Measurements from ENCODE around the gene DNAJA2. TPM values are rescaled to one million over a fixed set of nuclear protein-coding genes. Genes with fewer than 3 reads are reported as not detected.
A peak's percentile ranks its signal among the peaks of the same experiment; 100 is the strongest.

DNAJA2 gene
- total and polyA plus RNA-seq, 12 donors, result 34.7 to 96.8 (median 71.4) TPM

DNA sequence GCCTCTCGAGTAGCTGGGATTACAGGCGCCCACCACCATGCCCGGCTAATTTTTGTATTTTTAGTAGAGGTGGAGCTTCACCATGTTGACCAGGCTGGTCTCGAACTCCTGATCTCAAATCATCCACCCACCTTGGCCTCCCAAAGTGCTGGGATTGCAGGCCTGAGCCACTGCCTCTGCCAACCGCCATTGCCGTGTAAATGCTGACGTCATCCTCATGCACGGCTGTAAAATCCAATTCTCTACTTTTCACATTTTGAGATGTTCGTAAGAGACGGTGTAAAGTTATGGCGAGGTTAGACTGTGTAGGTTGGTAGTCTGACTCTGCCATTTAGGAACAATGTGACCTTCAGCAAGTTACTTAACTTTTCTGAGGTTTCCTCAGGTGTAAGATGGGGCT, 1.7 kb upstream of the DNAJA2 start:
- no peak for TF ChIP-seq POLR2A (IDR thresholded peaks at IDR 0.05)
- TF ChIP-seq, protein P1, sequence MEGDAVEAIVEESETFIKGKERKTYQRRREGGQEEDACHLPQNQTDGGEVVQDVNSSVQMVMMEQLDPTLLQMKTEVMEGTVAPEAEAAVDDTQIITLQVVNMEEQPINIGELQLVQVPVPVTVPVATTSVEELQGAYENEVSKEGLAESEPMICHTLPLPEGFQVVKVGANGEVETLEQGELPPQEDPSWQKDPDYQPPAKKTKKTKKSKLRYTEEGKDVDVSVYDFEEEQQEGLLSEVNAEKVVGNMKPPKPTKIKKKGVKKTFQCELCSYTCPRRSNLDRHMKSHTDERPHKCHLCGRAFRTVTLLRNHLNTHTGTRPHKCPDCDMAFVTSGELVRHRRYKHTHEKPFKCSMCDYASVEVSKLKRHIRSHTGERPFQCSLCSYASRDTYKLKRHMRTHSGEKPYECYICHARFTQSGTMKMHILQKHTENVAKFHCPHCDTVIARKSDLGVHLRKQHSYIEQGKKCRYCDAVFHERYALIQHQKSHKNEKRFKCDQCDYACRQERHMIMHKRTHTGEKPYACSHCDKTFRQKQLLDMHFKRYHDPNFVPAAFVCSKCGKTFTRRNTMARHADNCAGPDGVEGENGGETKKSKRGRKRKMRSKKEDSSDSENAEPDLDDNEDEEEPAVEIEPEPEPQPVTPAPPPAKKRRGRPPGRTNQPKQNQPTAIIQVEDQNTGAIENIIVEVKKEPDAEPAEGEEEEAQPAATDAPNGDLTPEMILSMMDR (IDR thresholded peaks at IDR 0.05), result no peak
- intact Hi-C loops (cut with DNase I), result no loop called here
- 95 to 97% (median 96%) methylated on average over 11 of the region's 11 CpGs for WGBS, 4 donors
- H3K9me3 ChIP-seq (replicated peaks in 1 of 3), result no peaks in the 10 kb centered on the region
- H3K27ac ChIP-seq, result no peak overlapping the region
- DNase-seq, result no peak
- no peaks in the 10 kb centered on the region for H3K27me3 ChIP-seq
- peaks cover 0 to 4% of the 10 kb centered on the region in 2 donors for H3K36me3 ChIP-seq (replicated peaks in 1 of 2)
- peaks cover 30 to 34% of the 10 kb centered on the region in 2 donors for H3K4me1 ChIP-seq (replicated peaks in 1 of 2)
- no peak overlapping the region for H3K4me3 ChIP-seq

DNA sequence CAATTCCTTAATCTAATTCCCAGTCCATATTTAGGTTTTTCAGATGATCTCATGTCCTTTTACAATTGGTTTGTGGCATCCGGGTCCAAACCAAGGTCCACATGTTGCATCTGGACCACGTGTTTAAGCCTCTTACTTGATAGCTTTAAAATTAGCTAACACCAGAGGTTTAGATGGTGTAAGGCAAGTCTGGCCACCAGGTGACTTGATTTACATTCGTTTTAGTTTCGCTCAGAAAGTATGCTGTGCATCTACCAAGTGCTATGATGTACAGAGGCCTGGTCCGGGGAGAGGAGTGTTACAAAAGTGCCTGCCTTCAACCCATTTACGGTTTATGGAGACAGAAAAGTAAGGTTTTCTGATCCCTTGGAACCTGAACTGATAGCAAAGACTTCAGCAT, 878 bp upstream of the DNAJA2 start:
- Histone ChIP-seq H3K4me3 (peak overlapping the region in 1 of 4 donors; percentile 89), H3K36me3 (replicated peaks in 1 of 2) (peaks cover 0 to 9% of the 10 kb centered on the region in 2 donors), H3K9me3 (replicated peaks in 1 of 3) (no peaks in the 10 kb centered on the region), H3K27ac (peak overlapping the region in 3 of 5 donors; percentile 97 to 99 (median 97)), H3K27me3 (no peaks in the 10 kb centered on the region), H3K4me1 (replicated peaks in 1 of 2) (peaks cover 38 to 41% of the 10 kb centered on the region in 2 donors)
- intact Hi-C loops (cut with DNase I), result no loop called here
- TF ChIP-seq, protein P1 (IDR thresholded peaks at IDR 0.05), result peak in 1 of 6 experiments; percentile 5
- TF ChIP-seq POLR2A (IDR thresholded peaks at IDR 0.05), result no peak
- WGBS, 4 donors, result 76 to 84% (median 79%) methylated on average over 6 of the region's 6 CpGs
- DNase-seq, result peak in 1 of 7 donors; percentile 62

DNA sequence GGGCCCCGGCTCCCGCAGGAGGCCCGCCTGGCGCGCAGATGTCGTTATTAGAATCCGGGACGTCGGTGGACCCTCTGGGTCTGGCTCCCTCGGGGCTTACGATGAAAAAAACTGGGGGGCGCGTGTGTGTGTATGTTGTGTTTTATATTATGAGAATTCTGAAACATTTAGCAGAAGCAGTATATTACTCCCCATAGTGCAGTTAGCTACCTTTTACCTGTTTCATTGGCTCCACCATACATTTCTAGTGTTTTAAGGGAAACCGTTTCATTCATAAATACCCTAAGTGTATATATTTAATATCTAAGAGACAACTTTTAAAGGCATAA, 486 bp upstream of the DNAJA2 start:
- Histone ChIP-seq H3K27me3 (no peaks in the 10 kb centered on the region), H3K9me3 (replicated peaks in 1 of 3) (no peaks in the 10 kb centered on the region), H3K27ac (peak overlapping the region; percentile 95 to 99 (median 97)), H3K4me1 (replicated peaks in 1 of 2) (peaks cover 42 to 44% of the 10 kb centered on the region in 2 donors), H3K36me3 (replicated peaks in 1 of 2) (peaks cover 0 to 13% of the 10 kb centered on the region in 2 donors), H3K4me3 (peak overlapping the region in 2 of 4 donors; percentile 89 to 90)
- intact Hi-C loops (cut with DNase I), result no loop called here
- DNase-seq, result no peak
- TF ChIP-seq, protein P1 (IDR thresholded peaks at IDR 0.05), result no peak
- TF ChIP-seq POLR2A (IDR thresholded peaks at IDR 0.05), result no peak
- 5 to 6% (median 6%) methylated on average over 14 of the region's 14 CpGs for WGBS, 4 donors

DNA sequence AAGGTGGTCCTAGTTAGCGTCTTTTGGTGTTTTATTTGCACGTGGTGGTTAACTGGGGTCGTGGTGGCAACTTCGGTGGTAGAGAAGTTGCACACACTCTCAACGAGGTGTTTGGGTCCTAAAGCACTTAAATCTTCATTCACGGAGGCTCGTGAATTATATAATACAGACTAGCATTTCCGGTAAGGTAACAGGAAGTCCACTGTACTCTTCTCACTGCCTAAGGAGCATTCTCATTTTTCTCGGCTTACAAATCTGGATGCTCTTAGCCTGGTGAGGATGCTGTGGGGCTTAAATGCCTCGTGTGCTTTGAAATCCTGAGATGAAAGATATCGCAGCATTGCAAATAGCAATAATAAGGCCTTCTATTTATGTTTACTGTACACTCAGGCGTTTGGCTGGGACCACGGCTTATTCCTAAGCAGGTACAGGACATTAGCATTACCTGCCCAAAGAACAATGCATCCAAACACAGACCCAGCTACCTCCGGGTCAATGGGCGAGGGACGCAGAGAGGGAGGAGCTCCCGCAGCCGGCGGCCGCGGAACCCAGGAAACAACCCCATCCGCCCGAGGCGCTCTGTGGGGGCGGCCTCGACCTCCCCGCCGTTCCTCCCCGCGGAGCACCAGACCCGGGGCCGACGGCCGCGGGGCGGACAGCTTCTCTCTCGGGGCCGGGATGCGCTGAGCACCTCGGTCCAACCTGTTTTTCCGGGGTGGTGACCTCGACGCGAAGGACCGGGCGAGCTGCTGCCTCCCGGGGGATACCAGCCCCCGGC, 856 bp downstream of the DNAJA2 start:
- no peak for TF ChIP-seq POLR2A (IDR thresholded peaks at IDR 0.05)
- TF ChIP-seq, protein P1 (IDR thresholded peaks at IDR 0.05), result no peak
- H3K4me3 ChIP-seq, result peak overlapping the region; percentile 45 to 97 (median 90)
- peak overlapping the region; percentile 95 to 99 (median 97) for H3K27ac ChIP-seq
- WGBS, 4 donors, result 0 to 4% (median 1%) methylated on average over 8 to 48 of the region's 48 CpGs
- H3K27me3 ChIP-seq, result no peaks in the 10 kb centered on the region
- no peaks in the 10 kb centered on the region for H3K9me3 ChIP-seq (replicated peaks in 1 of 3)
- peak in 5 of 7 donors; percentile 17 to 64 (median 60) for DNase-seq
- intact Hi-C loops (cut with DNase I), result no loop called here
- peaks cover 49 to 50% of the 10 kb centered on the region in 2 donors for H3K4me1 ChIP-seq (replicated peaks in 1 of 2)
- peaks cover 0 to 27% of the 10 kb centered on the region in 2 donors for H3K36me3 ChIP-seq (replicated peaks in 1 of 2)
